ENCODE measurements around the gene IDS.
A peak's percentile ranks its signal among the peaks of the same experiment; 100 is the strongest.
"Not testable (repeated sequence)": the region's sequence is repeated elsewhere in the genome, so short reads cannot be mapped to it uniquely, and the experiment has no call there.

IDS gene

GRCh38 chrX:149504915-149505651 is at the start of gene IDS:
IDS (minus strand) TSS chrX:149505306; CDS start chrX:149505137, 169 bp downstream.
- DNase-seq, result no peak

DNA sequence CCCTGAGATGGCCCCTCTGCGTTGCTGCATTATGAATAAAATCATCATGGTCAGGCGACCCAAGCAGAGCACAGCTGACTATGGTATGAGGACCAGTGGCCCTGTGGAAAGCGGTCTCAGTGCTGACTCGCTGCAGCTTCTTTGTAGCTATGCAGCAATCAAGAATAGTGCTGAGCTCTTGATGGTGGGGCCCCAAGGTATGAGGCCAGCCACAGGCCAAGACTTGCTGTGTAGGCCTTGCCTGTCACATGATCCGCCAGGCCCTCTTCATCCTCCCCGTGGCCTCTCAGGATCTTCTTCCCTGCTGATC is 46.8 kb upstream of the IDS start:
- DNase-seq, result not testable (repeated sequence)

GRCh38 chrX:149551245-149551938 is 46.3 kb upstream of the IDS start:
- not testable (repeated sequence) for DNase-seq

DNA sequence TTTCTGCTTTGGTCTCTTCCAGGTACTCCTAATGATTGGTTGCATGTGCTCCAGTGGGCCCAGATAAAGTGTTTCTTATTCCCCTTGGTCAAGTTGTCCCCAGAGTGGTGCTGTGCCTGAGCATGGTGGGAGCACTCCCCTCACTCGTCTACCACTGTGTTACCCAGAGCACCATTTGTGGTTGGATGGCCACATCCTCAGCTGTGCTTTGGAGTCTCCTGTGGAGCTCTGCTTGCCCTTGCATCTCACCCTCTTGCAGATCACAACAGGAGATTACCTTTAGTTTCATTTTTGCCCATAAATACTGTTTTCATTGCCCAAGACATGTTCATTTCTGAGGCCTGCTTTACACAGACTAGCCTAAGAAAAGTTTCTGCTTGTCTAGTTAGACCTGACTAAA is 45.3 kb upstream of the IDS start:
- not testable (repeated sequence) for DNase-seq

GRCh38 chrX:149549701-149550100 is 44.6 kb upstream of the IDS start, which contains the start of gene HSFX3:
HSFX3 (minus strand) TSS chrX:149549924; CDS start chrX:149549852, 72 bp downstream.
- not testable (repeated sequence) for DNase-seq

GRCh38 chrX:149547782-149548181 is 42.7 kb upstream of the IDS start:
- not testable (repeated sequence) for DNase-seq

DNA sequence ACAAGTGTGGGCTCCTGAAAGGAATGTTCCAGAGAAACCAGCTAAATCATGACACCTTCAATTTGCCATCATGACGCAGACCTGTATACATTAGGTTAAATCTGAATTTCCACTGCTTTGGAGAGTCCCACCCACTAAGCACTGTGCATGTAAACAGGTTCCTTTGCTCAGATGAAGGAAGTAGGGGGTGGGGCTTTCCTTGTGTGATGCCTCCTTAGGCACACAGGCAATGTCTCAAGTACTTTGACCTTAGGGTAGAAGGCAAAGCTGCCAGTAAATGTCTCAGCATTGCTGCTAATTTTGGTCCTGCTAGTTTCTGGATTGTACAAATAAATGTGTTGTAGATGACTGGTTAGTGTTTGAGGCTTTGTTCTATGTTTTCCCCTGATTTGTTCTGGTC is 41.9 kb upstream of the IDS start:
- DNase-seq, result not testable (repeated sequence)

- DNase-seq, result not testable (repeated sequence)
These were observed 40.7 kb upstream of the IDS start for GRCh38 chrX:149545545-149546543.

- DNase-seq, result no peak
These were observed 36.5 kb upstream of the IDS start for GRCh38 chrX:149541521-149542047.

GRCh38 chrX:149540621-149541520 is 35.8 kb upstream of the IDS start, which contains the start of gene EOLA1:
EOLA1 (plus strand) TSS chrX:149541012; CDS start chrX:149545631, 4,619 bp downstream.
- peak; percentile 1 for DNase-seq

- DNase-seq, result peak; percentile 4
These were observed 35.1 kb upstream of the IDS start for GRCh38 chrX:149540131-149540620.

DNA sequence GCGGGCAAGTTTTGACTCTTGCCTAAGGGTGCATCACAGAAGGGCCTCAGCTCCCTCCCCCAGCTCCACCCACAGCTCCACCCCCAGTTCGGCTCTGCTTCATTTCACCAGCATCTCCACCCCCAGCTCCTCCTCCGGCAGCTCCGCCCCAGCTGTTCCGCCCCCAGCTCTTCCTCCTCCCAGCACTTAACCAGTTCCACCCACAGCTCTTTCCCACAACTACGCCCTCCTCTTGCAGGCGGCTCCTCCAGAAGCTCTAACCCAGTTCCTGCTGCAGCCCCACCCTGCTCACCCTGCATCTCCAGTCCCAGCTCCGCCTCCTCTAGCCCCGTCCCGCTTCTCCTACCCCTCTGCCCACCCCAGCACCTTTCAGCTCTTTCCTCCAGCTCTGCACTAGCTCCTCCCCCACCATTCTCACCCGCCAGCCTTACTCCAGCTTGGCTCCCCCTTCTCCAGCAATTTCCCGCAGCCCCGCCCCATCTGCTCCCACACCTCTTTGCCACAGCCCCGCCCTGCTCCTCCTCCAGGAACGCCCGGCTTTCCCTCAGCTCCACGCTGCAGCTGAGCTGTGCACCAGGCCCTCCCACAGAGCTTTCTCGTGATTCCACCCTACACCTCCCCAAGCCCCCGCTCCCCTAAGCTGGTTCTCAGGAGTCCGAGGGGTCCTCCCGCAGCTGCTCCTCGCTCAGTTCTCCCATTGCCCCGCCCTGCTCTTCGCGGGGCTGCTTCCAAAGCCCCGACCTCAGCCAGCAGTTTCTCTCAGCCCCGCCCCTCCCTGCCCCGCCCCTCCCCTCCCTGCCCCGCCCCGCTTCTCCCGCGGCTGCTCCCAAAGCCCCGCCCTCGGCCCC is 34.4 kb upstream of the IDS start:
- no peak for DNase-seq

DNA sequence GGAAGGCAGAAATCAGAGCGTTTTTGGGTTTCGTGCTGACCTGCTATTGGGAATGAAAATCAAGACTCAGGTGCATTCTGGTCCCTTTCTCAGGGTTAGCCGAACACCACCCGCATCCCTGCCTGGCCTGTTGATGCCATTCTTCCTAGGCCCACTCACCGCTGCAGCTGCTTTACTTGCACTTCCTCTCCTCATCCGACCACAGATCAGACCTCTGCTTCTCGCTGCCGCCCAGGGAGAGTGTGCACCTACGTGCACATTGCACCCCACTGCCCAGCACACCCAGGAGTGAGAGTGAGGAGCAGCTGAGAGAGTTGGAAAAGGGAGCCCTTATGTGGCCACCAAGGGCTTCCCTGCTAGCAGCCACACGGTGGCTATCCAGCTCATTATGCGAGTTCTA is 32.4 kb upstream of the IDS start:
- not testable (repeated sequence) for DNase-seq

DNA sequence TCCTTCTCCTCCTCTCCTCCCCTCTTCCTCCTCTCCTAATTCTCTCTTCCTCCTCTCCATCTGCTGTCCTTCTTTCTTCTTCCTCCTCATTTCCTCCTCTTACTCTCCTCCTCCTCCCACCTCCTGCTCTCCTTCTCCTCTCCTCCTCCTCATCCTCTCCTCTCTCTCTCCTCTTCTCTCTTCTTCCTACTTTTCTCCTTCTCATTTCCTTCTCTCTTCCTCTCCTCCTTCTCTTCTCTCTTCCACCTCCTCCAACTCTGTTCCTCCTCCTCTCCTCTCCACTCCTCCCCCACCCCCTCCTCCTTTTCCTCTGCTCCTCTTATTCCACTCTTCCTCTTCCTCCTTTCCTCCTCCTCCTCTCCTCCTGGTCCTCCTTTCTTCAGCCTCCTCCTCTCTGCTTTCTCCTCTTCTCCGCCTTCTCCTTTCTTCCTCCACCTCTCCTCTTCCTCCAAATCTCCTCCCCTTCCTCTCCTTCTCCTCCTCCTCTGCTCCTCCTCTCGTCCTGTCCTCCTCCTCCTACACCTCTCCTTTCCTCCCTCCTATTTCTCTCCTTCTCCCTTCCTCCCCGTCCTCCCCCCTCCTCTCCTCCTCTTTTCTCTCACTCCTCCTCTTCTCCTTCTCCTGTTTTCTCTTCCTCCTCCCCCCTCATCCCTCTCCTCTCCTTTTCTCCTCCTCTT is 30.0 kb upstream of the IDS start:
- DNase-seq, result not testable (repeated sequence)

DNA sequence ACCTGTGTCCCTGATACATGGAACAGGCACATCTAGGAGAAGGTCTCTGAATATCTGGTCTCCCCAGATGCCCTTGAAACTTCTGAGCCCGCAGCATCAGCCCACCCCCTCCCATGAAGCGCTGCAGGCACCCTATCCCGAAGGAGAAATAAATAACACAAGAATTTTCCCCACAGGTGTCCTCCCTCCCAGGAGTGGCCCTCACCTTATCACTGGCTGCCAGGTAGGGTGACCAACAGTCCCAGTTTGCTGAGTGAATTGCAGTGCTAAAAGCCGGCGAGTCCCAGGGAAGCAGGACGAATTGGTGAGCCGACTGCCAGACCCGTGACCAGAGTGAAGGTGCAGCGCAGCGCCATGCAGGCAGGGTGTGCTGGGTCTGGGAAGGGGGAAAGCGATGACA is 28.9 kb upstream of the IDS start:
- not testable (repeated sequence) for DNase-seq

GRCh38 chrX:149532868-149533267 is 27.8 kb upstream of the IDS start:
- not testable (repeated sequence) for DNase-seq

DNA sequence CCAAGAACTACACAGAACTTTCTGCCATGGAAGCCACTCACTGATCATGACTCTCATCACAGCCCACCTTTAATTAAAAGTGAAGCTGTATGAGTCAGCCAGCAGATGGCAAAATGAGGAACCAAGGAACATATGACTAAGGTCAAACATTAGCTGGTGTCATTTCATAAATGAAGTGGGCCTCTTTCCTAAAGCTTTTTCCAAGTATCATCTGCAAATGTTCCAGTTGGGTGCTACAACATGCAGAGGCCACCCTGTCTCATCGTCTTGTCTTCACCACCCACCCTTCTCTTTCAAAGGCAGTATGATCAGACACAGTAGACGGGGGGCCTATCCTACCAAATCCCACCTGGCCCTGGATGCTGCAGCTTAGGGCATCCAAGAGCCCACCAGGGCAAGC is 26.5 kb upstream of the IDS start:
- DNase-seq, result no peak

GRCh38 chrX:149528381-149528780 is 23.3 kb upstream of the IDS start:
- no peak for DNase-seq

DNA sequence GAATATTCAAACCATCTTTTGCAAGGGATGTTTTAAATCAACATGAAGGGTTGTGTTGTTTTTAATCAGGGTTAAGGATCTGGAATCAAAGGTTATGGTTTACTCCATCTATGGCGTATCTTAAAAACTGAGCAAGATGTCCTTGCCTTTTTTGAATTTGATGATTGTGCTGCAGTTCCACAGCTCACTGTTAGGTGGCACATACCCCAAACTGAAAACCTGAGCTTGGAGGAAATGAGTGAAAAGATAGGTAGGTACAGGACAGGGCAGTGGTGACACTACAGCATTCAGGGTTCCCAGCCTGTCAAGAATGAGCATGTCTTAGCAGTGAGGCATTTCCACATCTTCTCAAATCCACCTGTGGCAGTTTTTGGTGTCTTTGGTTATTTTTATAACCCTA is 22.6 kb upstream of the IDS start:
- DNase-seq, result no peak

Data from cortex of kidney (tissue), 1 donor.